Fibroblast of gingiva (primary cell): Measurements from ENCODE around the gene NOL3.
"Not testable (repeated sequence)": the region's sequence is repeated elsewhere in the genome, so short reads cannot be mapped to it uniquely, and the experiment has no call there.

ENCODE experiments used
- DNase-seq: peaks from one replicate; pipeline ENCODE4 v3.0.0-alpha.2; 2011; ENCODE audit warnings: low read depth

The NOL3 gene

GRCh38 chr16:67170168-67170948, at the start of gene NOL3:
Gene NOL3, plus strand, starts transcription at chr16:67170538.
- DNase-seq: peak; percentile 85

- DNase-seq: not testable (repeated sequence)
Measured at GRCh38 chr16:67122799-67123198, 47.5 kb upstream of the NOL3 start.

GRCh38 chr16:67128417-67128816, 41.9 kb upstream of the NOL3 start:
- DNase-seq: no peak

GRCh38 chr16:67128887-67129286, 41.5 kb upstream of the NOL3 start:
- DNase-seq: no peak

- no peak for DNase-seq
Measured at GRCh38 chr16:67129422-67129821, 40.9 kb upstream of the NOL3 start.

- no peak for DNase-seq
Measured at GRCh38 chr16:67137605-67138004, 32.7 kb upstream of the NOL3 start.

GRCh38 chr16:67141391-67141790, 28.9 kb upstream of the NOL3 start:
- no peak for DNase-seq

GRCh38 chr16:67142342-67142741, 28.0 kb upstream of the NOL3 start:
- no peak for DNase-seq

- no peak for DNase-seq
Measured at GRCh38 chr16:67144943-67145342, 25.4 kb upstream of the NOL3 start.

GRCh38 chr16:67145746-67146145, 24.6 kb upstream of the NOL3 start:
- DNase-seq: no peak

- no peak for DNase-seq
Measured at GRCh38 chr16:67146523-67147357, 23.6 kb upstream of the NOL3 start.

- DNase-seq: no peak
Measured at GRCh38 chr16:67147437-67148140, 22.7 kb upstream of the NOL3 start.

GRCh38 chr16:67148221-67148620, 22.1 kb upstream of the NOL3 start:
- DNase-seq: no peak

- no peak for DNase-seq
Measured at GRCh38 chr16:67148656-67149275, 21.6 kb upstream of the NOL3 start.

GRCh38 chr16:67149276-67150046, 20.9 kb upstream of the NOL3 start:
- no peak for DNase-seq

- DNase-seq: peak; percentile 67
Measured at GRCh38 chr16:67150047-67150832, 20.1 kb upstream of the NOL3 start.

- DNase-seq: peak; percentile 69
Measured at GRCh38 chr16:67150833-67151396, 19.4 kb upstream of the NOL3 start, which contains the start of gene B3GNT9. Gene B3GNT9, minus strand, starts transcription at chr16:67150998. Its CDS starts 513 bp downstream, at chr16:67150485.

GRCh38 chr16:67151431-67152097, 18.8 kb upstream of the NOL3 start:
- no peak for DNase-seq

- DNase-seq: no peak
Measured at GRCh38 chr16:67154578-67155294, 15.6 kb upstream of the NOL3 start.
